ENCODE data around the gene ITGBL1.

ITGBL1 gene

DNA sequence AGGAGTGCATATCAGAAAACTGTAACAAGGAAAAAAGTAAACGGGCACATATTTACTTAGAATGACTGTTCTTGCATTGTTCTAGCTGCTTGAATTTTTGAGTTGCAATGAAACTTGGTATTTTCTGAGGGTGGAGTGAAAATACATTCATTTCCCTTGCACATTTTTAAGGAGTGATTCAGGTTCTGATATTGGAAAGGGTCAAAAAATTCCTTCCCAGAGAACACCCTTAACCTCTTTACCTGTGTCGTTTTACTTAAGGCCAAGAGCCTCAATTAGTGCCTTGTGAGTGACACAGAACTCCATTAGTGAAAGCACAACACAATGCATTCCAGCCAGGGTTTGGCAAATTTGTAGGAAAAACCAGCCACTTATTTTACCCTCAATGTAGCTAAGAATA lies 2.3 kb downstream of the ITGBL1 start:
- no peak overlapping the region for H3K4me2 ChIP-seq (ENCODE audit: low read depth, low read length)
- no peaks in the 10 kb centered on the region for H3K9me2 ChIP-seq (replicated peaks; ENCODE audit: insufficient read depth, low read length)
- H3F3A ChIP-seq (ENCODE audit: insufficient read depth, low read length): peaks cover 3% of the 10 kb centered on the region; the same call in 1 of the 2 replicates
- TF ChIP-seq EZH2 (optimal IDR thresholded peaks at IDR 0.05; ENCODE audit: low read depth, low read length) (no peak), EZH2phosphoT487 (IDR thresholded peaks at IDR 0.05; ENCODE audit: low read length) (no peak)
- TF ChIP-seq, protein P1, sequence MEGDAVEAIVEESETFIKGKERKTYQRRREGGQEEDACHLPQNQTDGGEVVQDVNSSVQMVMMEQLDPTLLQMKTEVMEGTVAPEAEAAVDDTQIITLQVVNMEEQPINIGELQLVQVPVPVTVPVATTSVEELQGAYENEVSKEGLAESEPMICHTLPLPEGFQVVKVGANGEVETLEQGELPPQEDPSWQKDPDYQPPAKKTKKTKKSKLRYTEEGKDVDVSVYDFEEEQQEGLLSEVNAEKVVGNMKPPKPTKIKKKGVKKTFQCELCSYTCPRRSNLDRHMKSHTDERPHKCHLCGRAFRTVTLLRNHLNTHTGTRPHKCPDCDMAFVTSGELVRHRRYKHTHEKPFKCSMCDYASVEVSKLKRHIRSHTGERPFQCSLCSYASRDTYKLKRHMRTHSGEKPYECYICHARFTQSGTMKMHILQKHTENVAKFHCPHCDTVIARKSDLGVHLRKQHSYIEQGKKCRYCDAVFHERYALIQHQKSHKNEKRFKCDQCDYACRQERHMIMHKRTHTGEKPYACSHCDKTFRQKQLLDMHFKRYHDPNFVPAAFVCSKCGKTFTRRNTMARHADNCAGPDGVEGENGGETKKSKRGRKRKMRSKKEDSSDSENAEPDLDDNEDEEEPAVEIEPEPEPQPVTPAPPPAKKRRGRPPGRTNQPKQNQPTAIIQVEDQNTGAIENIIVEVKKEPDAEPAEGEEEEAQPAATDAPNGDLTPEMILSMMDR (IDR thresholded peaks at IDR 0.05; ENCODE audit: low read length): no peak
- no peak for DNase-seq
- no peaks in the 10 kb centered on the region for H3K27me3 ChIP-seq (replicated peaks; ENCODE audit: insufficient read depth, low read length)
- no peak overlapping the region for H3K9ac ChIP-seq (ENCODE audit: low read length)
- no peaks in the 10 kb centered on the region for H3K79me2 ChIP-seq (ENCODE audit: low read length)
- no peaks in the 10 kb centered on the region for H3K9me3 ChIP-seq (replicated peaks; ENCODE audit: insufficient read depth, low read length)
- no peak overlapping the region for H3K4me3 ChIP-seq (ENCODE audit: low read length)
- H4K20me1 ChIP-seq (ENCODE audit: insufficient read depth, low read length): no peaks in the 10 kb centered on the region
- H3K4me1 ChIP-seq (ENCODE audit: low read length): no peaks in the 10 kb centered on the region
- H3K36me3 ChIP-seq (replicated peaks; ENCODE audit: insufficient read depth, low read length): no peaks in the 10 kb centered on the region
- no peak overlapping the region for H3K27ac ChIP-seq (ENCODE audit: low read length)
- no peak overlapping the region for H2AFZ ChIP-seq (ENCODE audit: low read length)

DNA sequence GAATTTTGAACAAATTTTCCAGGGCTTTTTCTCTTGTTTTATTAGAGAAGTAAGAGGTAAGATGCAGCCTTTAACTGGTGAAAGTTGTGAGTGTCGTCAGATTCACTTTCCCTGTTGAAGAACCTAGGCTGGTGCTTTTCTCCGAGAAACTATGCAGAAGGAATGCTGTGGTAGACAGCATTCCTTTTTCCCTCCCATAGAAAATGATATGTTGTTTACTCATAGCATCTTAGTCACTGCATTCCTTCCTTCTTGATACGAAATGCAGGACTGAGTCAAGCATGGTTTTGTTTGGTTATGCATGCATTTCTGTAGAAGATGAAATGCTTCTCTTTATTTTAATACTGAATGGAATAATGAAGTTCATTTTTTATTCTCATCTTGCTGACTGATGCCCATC lies 3.4 kb downstream of the ITGBL1 start:
- H4K20me1 ChIP-seq (ENCODE audit: insufficient read depth, low read length): no peaks in the 10 kb centered on the region
- no peaks in the 10 kb centered on the region for H3K36me3 ChIP-seq (replicated peaks; ENCODE audit: insufficient read depth, low read length)
- no peak for TF ChIP-seq EZH2 (optimal IDR thresholded peaks at IDR 0.05; ENCODE audit: low read depth, low read length)
- TF ChIP-seq EZH2phosphoT487 (IDR thresholded peaks at IDR 0.05; ENCODE audit: low read length): no peak
- TF ChIP-seq, protein P1 (IDR thresholded peaks at IDR 0.05; ENCODE audit: low read length): no peak
- no peaks in the 10 kb centered on the region for H3K9me3 ChIP-seq (replicated peaks; ENCODE audit: insufficient read depth, low read length)
- H3K79me2 ChIP-seq (ENCODE audit: low read length): no peaks in the 10 kb centered on the region
- no peak overlapping the region for H3K27ac ChIP-seq (ENCODE audit: low read length)
- peaks cover 3% of the 10 kb centered on the region; the same call in 1 of the 2 replicates for H3F3A ChIP-seq (ENCODE audit: insufficient read depth, low read length)
- no peak overlapping the region for H3K9ac ChIP-seq (ENCODE audit: low read length)
- DNase-seq: no peak
- H3K27me3 ChIP-seq (replicated peaks; ENCODE audit: insufficient read depth, low read length): no peaks in the 10 kb centered on the region
- no peak overlapping the region for H3K4me2 ChIP-seq (ENCODE audit: low read depth, low read length)
- no peak overlapping the region for H3K4me3 ChIP-seq (ENCODE audit: low read length)
- no peaks in the 10 kb centered on the region for H3K4me1 ChIP-seq (ENCODE audit: low read length)
- H2AFZ ChIP-seq (ENCODE audit: low read length): no peak overlapping the region
- no peaks in the 10 kb centered on the region for H3K9me2 ChIP-seq (replicated peaks; ENCODE audit: insufficient read depth, low read length)

DNA sequence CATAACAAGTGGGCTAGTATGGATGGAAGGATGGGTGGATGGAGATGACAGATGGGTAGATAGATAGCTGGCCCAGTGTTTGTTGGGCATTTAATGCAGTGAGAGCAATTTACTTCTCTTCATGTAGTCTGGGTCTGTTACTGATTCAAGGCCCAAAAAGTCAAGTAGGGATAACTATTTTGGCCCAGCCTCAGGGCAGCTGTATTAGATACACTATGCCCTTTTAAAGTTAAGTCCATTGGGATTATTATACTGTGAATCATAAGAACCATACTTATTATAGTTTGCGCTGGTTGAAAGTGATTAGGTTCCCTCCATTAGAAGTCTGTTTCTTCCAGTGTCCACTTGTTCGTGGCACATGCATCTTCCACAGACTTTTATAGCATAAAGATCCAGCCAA lies 4.7 kb downstream of the ITGBL1 start:
- Histone ChIP-seq H3K4me2 (ENCODE audit: low read depth, low read length) (no peak overlapping the region), H3F3A (ENCODE audit: insufficient read depth, low read length) (peaks cover 3% of the 10 kb centered on the region; the same call in 1 of the 2 replicates), H4K20me1 (ENCODE audit: insufficient read depth, low read length) (no peaks in the 10 kb centered on the region), H3K4me3 (ENCODE audit: low read length) (no peak overlapping the region), H3K27me3 (replicated peaks; ENCODE audit: insufficient read depth, low read length) (no peaks in the 10 kb centered on the region), H3K79me2 (ENCODE audit: low read length) (no peaks in the 10 kb centered on the region), H3K27ac (ENCODE audit: low read length) (no peak overlapping the region), H3K9me3 (replicated peaks; ENCODE audit: insufficient read depth, low read length) (no peaks in the 10 kb centered on the region), H3K4me1 (ENCODE audit: low read length) (no peaks in the 10 kb centered on the region), H2AFZ (ENCODE audit: low read length) (no peak overlapping the region), H3K9ac (ENCODE audit: low read length) (no peak overlapping the region), H3K36me3 (replicated peaks; ENCODE audit: insufficient read depth, low read length) (no peaks in the 10 kb centered on the region), H3K9me2 (replicated peaks; ENCODE audit: insufficient read depth, low read length) (no peaks in the 10 kb centered on the region)
- TF ChIP-seq EZH2 (optimal IDR thresholded peaks at IDR 0.05; ENCODE audit: low read depth, low read length) (no peak), EZH2phosphoT487 (IDR thresholded peaks at IDR 0.05; ENCODE audit: low read length) (no peak)
- TF ChIP-seq, protein P1 (IDR thresholded peaks at IDR 0.05; ENCODE audit: low read length): no peak
- DNase-seq: no peak

Data from MM.1S (cell line).